BLaER1 treated with 17β-estradiol and CSF1 and Interleukin-3, amounts not matched to agents 10 nM and 100 nM (cell line): ENCODE results near the gene BCAN.

Experiments
- H3K27ac ChIP-seq, 11 experiments: shearing (Covaris generic); formaldehyde crosslinking; 2 replicates each; pipeline ENCODE4 v1.8.1; 2022
- H3K27me3 ChIP-seq, 11 experiments: shearing (Covaris generic); formaldehyde crosslinking; 2 replicates each; pipeline ENCODE4 v1.8.1; 2022
- H3K36me3 ChIP-seq, 11 experiments: shearing (Covaris generic); formaldehyde crosslinking; 2 replicates each; pipeline ENCODE4 v1.8.1; 2022
- H3K4me1 ChIP-seq, 10 experiments: shearing (Covaris generic); formaldehyde crosslinking; 2 replicates each; pipeline ENCODE4 v1.8.1; 2022
- H3K4me2 ChIP-seq, 11 experiments: shearing (Covaris generic); formaldehyde crosslinking; 2 replicates each; pipeline ENCODE4 v1.8.1; 2022
- H3K4me3 ChIP-seq, 10 experiments: shearing (Covaris generic); formaldehyde crosslinking; 2 replicates each; pipeline ENCODE4 v1.8.1; 2022
- H3K9ac ChIP-seq, 11 experiments: shearing (Covaris generic); formaldehyde crosslinking; 2 replicates each; pipeline ENCODE4 v1.8.1; 2022
- H3K9me3 ChIP-seq, 11 experiments: shearing (Covaris generic); formaldehyde crosslinking; replicated peaks in 1 of 11; 2 replicates each; pipeline ENCODE4 v1.8.1; 2022
- H4K20me1 ChIP-seq, 11 experiments: shearing (Covaris generic); formaldehyde crosslinking; 2 replicates each; pipeline ENCODE4 v1.8.1; 2022
- Cebpa-rat ChIP-seq, 11 experiments: shearing (Covaris generic); IDR thresholded peaks; 2 replicates each; pipeline ENCODE4 v1.8.1; 2022

Gene BCAN

DNA sequence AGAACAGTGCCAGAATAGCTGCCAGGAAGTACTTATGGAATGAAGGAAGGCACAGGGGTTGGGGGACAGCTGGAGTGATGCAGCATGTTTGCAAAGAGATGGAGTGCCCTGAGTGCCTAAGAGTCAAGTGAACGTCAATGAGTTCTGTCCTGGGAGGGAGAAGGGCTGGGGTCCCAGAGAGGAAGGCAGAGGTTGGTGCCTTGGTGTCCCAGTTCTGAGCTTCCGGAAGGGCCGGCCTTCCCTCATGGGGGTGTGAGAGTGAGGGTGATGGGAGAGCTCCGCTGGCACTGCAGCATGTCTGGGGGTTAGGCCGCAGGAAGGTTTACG lies 17.7 kb downstream of the BCAN start:
- H3K9ac ChIP-seq: peak overlapping the region in 5 of 11 experiments; percentile 3 to 40 (median 33); a peak in 7 of 22 replicates
- H3K27ac ChIP-seq: peak overlapping the region in 4 of 11 experiments; percentile 17 to 55 (median 36); a peak in 5 of 22 replicates
- no peaks in the 10 kb centered on the region for H3K9me3 ChIP-seq
- peaks cover 28 to 45% (median 41%) of the 10 kb centered on the region in 11 experiments for H3K27me3 ChIP-seq
- H3K36me3 ChIP-seq: no peaks in the 10 kb centered on the region
- peaks cover 0 to 42% (median 16%) of the 10 kb centered on the region in 11 experiments; a peak in 15 of 22 replicates for H4K20me1 ChIP-seq
- H3K4me1 ChIP-seq: peaks cover 73 to 87% (median 81%) of the 10 kb centered on the region in 10 experiments
- no peak overlapping the region for H3K4me3 ChIP-seq
- H3K4me2 ChIP-seq: peak overlapping the region; percentile 86 to 99 (median 94)
- TF ChIP-seq Cebpa-rat (IDR thresholded peaks at IDR 0.05): no peak

DNA sequence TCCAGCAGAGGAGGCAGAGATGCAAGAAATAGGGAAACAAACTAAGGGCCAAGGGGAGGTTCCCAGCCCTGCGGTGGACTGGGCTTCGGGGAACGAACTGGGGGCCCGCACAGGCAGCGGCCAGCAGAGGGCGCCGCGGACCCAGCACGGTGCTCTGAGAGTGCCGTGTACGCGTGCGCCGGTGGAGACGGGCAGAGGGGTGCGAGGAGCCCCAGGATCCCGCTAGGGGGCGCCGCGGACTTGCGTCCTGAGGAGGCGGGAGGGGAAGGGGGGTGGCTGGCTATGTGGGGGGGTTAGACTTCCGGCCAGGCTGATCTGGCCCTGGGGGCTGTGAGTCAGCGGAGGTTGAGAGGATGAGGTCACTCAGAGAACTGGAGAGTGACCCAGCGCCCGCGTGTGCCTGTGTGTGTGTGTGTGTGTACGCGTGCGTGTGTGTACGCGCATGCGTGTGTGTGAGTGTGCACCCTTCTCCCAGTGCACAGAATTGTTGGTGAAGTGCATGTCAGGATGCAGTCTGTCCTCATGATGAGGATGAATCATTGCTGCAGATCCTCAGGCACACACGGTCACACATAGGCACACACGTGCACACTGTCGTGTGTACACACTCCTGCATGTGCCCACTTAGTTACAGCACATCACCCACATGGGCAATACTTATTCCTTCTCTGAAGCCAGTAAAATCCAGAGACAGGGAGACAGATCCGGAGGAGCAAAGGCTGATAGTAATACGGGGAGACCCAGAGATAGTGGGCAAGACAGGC lies 18.3 kb downstream of the BCAN start:
- H3K4me3 ChIP-seq: no peak overlapping the region; a peak in 1 of 20 replicates
- peak overlapping the region; percentile 86 to 99 (median 95) for H3K4me2 ChIP-seq
- H4K20me1 ChIP-seq: peaks cover 0 to 37% (median 16%) of the 10 kb centered on the region in 11 experiments; a peak in 15 of 22 replicates
- peaks cover 22 to 40% (median 36%) of the 10 kb centered on the region in 11 experiments for H3K27me3 ChIP-seq
- peak overlapping the region in 8 of 11 experiments; percentile 48 to 70 (median 64); a peak in 15 of 22 replicates for H3K27ac ChIP-seq
- no peaks in the 10 kb centered on the region for H3K9me3 ChIP-seq
- H3K4me1 ChIP-seq: peaks cover 79 to 93% (median 86%) of the 10 kb centered on the region in 10 experiments
- no peak for TF ChIP-seq Cebpa-rat (IDR thresholded peaks at IDR 0.05)
- peak overlapping the region in 8 of 11 experiments; percentile 0 to 62 (median 34); a peak in 10 of 22 replicates for H3K9ac ChIP-seq
- H3K36me3 ChIP-seq: no peaks in the 10 kb centered on the region

DNA sequence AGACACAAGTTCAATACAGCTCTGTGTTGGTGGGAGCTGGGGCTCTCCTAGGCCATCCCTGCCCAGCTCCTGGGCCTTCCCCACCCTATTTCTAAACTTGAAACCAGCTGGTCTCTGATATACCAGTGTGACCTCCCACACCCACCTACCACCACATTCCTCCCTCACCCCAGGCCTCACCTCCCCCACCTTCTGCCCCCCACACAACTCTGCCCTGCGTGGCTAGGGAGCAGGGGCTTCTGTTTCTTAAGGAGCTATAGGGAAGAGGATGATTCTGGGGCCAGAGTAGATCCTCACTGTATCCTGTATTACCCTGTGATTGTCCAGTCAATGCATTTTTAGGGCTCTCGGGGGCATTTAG lies 18.8 kb downstream of the BCAN start:
- peak overlapping the region in 10 of 11 experiments; percentile 6 to 70 (median 62); a peak in 16 of 22 replicates for H3K27ac ChIP-seq
- H3K4me2 ChIP-seq: peak overlapping the region; percentile 86 to 99 (median 95)
- peak overlapping the region in 9 of 11 experiments; percentile 0 to 62 (median 39); a peak in 11 of 22 replicates for H3K9ac ChIP-seq

DNA sequence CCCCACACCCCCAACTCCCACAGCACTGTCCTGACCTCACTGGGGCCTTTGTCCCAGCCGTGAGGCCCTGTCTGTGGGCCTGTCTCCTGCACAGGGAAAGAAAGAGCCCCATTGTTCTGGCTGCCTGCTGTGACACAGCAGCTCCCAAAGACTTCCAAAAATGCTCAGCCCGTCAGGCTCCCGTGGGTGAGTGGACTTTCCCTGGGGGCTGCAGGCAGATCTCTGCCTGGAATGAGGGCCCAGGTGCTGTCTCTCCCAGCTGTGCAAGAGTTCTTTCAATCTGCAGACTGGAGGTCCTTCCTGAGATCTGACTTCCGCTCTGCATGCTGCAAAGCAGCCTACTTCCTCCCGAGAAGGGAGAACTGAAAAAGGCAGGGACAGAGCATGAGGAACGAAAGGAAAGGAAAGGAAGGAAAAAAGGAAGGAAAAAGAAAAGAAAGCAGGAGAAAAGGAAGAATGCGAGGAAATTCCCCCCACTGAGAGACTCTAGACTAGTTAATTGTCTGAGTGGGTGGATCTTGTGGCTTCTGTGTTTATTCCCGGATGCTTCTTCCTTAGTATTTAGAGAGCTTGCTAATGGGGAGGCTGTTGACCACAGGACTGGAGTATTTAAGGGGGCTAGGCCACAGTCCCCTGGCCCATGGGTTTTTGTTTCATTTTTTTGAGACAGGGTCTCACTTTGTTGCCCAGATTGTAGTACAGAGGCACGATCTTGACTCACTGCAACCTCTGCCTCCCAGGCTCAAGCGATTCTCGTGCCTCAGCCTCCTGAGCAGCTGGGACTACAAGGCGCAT lies 20.3 kb downstream of the BCAN start:
- no peak for TF ChIP-seq Cebpa-rat (IDR thresholded peaks at IDR 0.05)
- peak overlapping the region in 10 of 11 experiments; percentile 27 to 70 (median 62); a peak in 18 of 22 replicates for H3K27ac ChIP-seq
- H3K4me1 ChIP-seq: peaks cover 91 to 100% (median 95%) of the 10 kb centered on the region in 10 experiments
- H3K4me3 ChIP-seq: peak overlapping the region in 5 of 10 experiments; percentile 21 to 46 (median 33); a peak in 7 of 20 replicates
- no peaks in the 10 kb centered on the region for H3K36me3 ChIP-seq
- H3K27me3 ChIP-seq: peaks cover 2 to 20% (median 15%) of the 10 kb centered on the region in 11 experiments
- peaks cover 0 to 17% (median under 1%) of the 10 kb centered on the region in 11 experiments; a peak in 12 of 22 replicates for H4K20me1 ChIP-seq
- peak overlapping the region; percentile 86 to 99 (median 95) for H3K4me2 ChIP-seq
- H3K9me3 ChIP-seq: no peaks in the 10 kb centered on the region
- peak overlapping the region in 10 of 11 experiments; percentile 3 to 62 (median 49); a peak in 14 of 22 replicates for H3K9ac ChIP-seq

More for the DNA sequence above, 18.8 kb downstream of the BCAN start:
- Histone ChIP-seq H3K27me3 (peaks cover 17 to 34% (median 30%) of the 10 kb centered on the region in 11 experiments), H3K36me3 (no peaks in the 10 kb centered on the region), H3K4me3 (peak overlapping the region in 4 of 10 experiments; percentile 5 to 39 (median 20); a peak in 3 of 20 replicates), H3K9me3 (no peaks in the 10 kb centered on the region), H3K4me1 (peaks cover 84 to 98% (median 92%) of the 10 kb centered on the region in 10 experiments), H4K20me1 (peaks cover 0 to 31% (median 14%) of the 10 kb centered on the region in 11 experiments; a peak in 15 of 22 replicates)
- TF ChIP-seq Cebpa-rat (IDR thresholded peaks at IDR 0.05): no peak

DNA sequence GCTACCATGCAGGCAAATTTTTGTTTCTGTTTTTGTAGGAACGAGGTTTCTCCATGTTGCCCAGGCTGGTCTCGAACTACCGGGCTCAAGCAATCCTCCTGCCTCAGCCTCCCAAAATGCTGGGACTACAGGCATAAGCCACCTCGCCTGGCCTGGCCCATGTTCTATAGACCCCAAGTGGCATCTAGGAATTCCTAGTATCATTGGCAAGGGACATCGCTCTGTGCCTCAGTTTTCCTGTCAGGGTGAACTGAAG lies 20.8 kb downstream of the BCAN start:
- Histone ChIP-seq H4K20me1 (peaks cover 0 to 14% (median 0%) of the 10 kb centered on the region in 11 experiments; a peak in 5 of 22 replicates), H3K9me3 (no peaks in the 10 kb centered on the region), H3K36me3 (no peaks in the 10 kb centered on the region), H3K27ac (peak overlapping the region in 9 of 11 experiments; percentile 27 to 70 (median 63); a peak in 14 of 22 replicates), H3K9ac (peak overlapping the region in 9 of 11 experiments; percentile 3 to 62 (median 28); a peak in 11 of 22 replicates), H3K4me1 (peaks cover 91 to 100% (median 95%) of the 10 kb centered on the region in 10 experiments), H3K27me3 (peaks cover 0 to 14% (median 10%) of the 10 kb centered on the region in 11 experiments; a peak in 16 of 22 replicates), H3K4me3 (peak overlapping the region in 2 of 10 experiments; percentile 14 to 27; a peak in 2 of 20 replicates), H3K4me2 (peak overlapping the region; percentile 86 to 99 (median 95))
- no peak for TF ChIP-seq Cebpa-rat (IDR thresholded peaks at IDR 0.05)

DNA sequence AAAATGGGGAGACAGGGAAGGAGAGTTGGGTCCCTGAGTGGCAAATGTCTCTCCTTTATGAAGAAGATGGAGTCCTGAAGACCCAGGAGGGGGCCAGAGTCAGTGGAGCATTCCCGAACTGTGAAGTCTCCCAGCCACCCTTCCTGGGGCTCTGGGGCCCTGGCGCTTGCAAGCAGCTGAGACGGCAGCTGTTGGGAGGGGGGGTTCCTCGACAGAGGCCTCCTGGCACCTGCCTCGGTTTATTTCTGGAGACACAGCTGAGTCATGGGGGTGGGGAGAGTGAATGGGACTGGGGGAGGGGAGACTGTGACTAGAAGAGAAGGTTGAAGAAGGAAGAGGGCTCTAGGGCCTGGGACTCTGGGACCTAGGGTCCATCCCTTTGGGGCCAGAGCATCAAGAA lies 21.3 kb downstream of the BCAN start:
- H3K36me3 ChIP-seq: no peaks in the 10 kb centered on the region
- H3K9ac ChIP-seq: peak overlapping the region in 10 of 11 experiments; percentile 9 to 75 (median 35); a peak in 12 of 22 replicates
- H3K27me3 ChIP-seq: peaks cover 0 to 10% (median 6%) of the 10 kb centered on the region in 11 experiments; a peak in 11 of 22 replicates
- H3K4me3 ChIP-seq: peak overlapping the region in 3 of 10 experiments; percentile 2 to 27 (median 14); a peak in 3 of 20 replicates
- H3K4me2 ChIP-seq: peak overlapping the region; percentile 86 to 99 (median 95)
- peak overlapping the region in 9 of 11 experiments; percentile 27 to 70 (median 63); a peak in 14 of 22 replicates for H3K27ac ChIP-seq
- peaks cover 93 to 100% (median 96%) of the 10 kb centered on the region in 10 experiments for H3K4me1 ChIP-seq
- peaks cover 0 to 14% (median 0%) of the 10 kb centered on the region in 11 experiments; a peak in 4 of 22 replicates for H4K20me1 ChIP-seq
- no peak for TF ChIP-seq Cebpa-rat (IDR thresholded peaks at IDR 0.05)
- H3K9me3 ChIP-seq: no peaks in the 10 kb centered on the region

DNA sequence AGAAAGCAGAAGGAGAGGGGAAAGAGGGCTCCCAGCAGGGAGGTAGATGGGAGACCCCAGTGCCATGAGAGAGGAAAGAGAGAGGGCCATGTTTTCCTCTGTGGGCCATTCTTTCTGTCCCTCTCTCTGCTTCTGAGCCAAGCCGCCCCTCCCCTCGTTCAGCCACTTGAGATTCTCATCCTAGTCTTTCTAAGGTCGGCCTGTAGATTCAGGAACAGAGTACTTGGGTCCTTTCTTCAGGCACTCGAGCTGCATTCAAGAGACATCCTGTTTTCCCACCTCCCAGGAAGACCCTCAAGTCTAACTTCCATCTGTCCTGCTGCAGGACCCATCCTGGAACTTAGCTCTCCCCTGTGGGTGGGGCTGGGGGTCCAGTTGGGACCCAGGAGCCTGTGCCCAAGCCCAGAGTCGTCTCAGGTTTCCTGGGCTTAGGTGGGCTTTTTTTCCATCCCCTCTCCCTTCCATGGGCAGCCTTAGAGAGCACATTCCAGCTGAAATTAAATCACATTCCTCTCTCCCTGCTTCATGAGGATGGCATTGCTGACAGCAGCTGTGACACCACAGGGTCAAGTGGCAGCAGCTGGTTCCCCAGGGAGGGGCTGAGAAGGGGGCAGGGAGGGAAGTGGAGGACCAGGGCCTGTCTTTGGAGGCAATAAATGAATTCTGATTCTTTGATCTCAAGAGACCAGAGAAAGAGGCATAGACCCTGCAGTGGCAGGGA lies 22.3 kb downstream of the BCAN start:
- peak overlapping the region; percentile 86 to 99 (median 95) for H3K4me2 ChIP-seq
- H4K20me1 ChIP-seq: peaks cover 0 to 14% (median 0%) of the 10 kb centered on the region in 11 experiments; a peak in 4 of 22 replicates
- H3K9ac ChIP-seq: peak overlapping the region; percentile 10 to 75 (median 52); a peak in 14 of 22 replicates
- H3K27ac ChIP-seq: peak overlapping the region in 10 of 11 experiments; percentile 0 to 70 (median 54); a peak in 14 of 22 replicates
- H3K4me3 ChIP-seq: peak overlapping the region in 6 of 10 experiments; percentile 5 to 48 (median 28); a peak in 7 of 20 replicates
- peaks cover 83 to 99% (median 97%) of the 10 kb centered on the region in 10 experiments for H3K4me1 ChIP-seq
- H3K36me3 ChIP-seq: no peaks in the 10 kb centered on the region
- no peaks in the 10 kb centered on the region; a peak in 1 of 22 replicates for H3K27me3 ChIP-seq
- no peak for TF ChIP-seq Cebpa-rat (IDR thresholded peaks at IDR 0.05)
- no peaks in the 10 kb centered on the region for H3K9me3 ChIP-seq
